Activated CD8-positive, alpha-beta T cell treated with anti-CD3 and anti-CD28 coated beads for 36 hours (primary cell): ENCODE results near the gene TMSB10. TPM values are rescaled to one million over a fixed set of nuclear protein-coding genes. Genes with fewer than 3 reads are reported as not detected.
A peak's percentile ranks its signal among the peaks of the same experiment; 100 is the strongest.
"Not testable (repeated sequence)": the region's sequence is repeated elsewhere in the genome, so short reads cannot be mapped to it uniquely, and the experiment has no call there.

ENCODE experiments used
- ATAC-seq: fragments of 200-7000 bp; cut with Tn5 transposase; one replicate; pipeline ENCODE4 v1.10.0; 2021; ENCODE audit warnings: mild to moderate bottlenecking, moderate library complexity
- CTCF ChIA-PET: fragments of 350-600 bp; sonication (Branson Sonifier 250); formaldehyde crosslinking; loops from one replicate; lab custom pipeline; 2021; ENCODE audit warnings: antibody characterized with exemption; lab: Charles Lee
- POLR2A ChIA-PET: fragments of 350-600 bp; sonication (Branson Sonifier 250); formaldehyde crosslinking; loops from one replicate; lab custom pipeline; 2021; ENCODE audit warnings: antibody characterized with exemption; lab: Charles Lee
- DNase-seq: peaks from one replicate; pipeline ENCODE4 v3.0.0-alpha.2; 2020
- H3K27ac Mint-ChIP-seq: one replicate; pipeline ENCODE4 v1.8.0; 2021; ENCODE audit warnings: mild to moderate bottlenecking, mixed read lengths
- H3K27me3 Mint-ChIP-seq: one replicate; pipeline ENCODE4 v1.8.0; 2021; ENCODE audit warnings: mixed read lengths
- H3K36me3 Mint-ChIP-seq: one replicate; pipeline ENCODE4 v1.8.0; 2021; ENCODE audit warnings: low read depth, mixed read lengths
- H3K4me1 Mint-ChIP-seq: one replicate; pipeline ENCODE4 v1.8.0; 2021; ENCODE audit warnings: low read depth, mixed read lengths
- H3K4me3 Mint-ChIP-seq: one replicate; pipeline ENCODE4 v1.8.0; 2021; ENCODE audit warnings: mild to moderate bottlenecking, moderate library complexity, mixed read lengths
- H3K9me3 Mint-ChIP-seq: one replicate; pipeline ENCODE4 v1.8.0; 2021; ENCODE audit warnings: mixed read lengths
- intact Hi-C: fragments of 100-400 bp; cut with micrococcal nuclease; formaldehyde crosslinking; loops from one replicate; pipeline ENCODE4 v1.10.0; 2022
- total RNA-seq, 2 experiments: library from RNA; stranded (reverse); gene quantifications; one replicate each; pipeline ENCODE4 v1.2.3, GENCODE V29; 2021
- TF ChIP-seq, protein P1 (sequence below): fragments of 200-600 bp; IDR thresholded peaks from one replicate; pipeline ENCODE4 v1.8.0; 2022; ENCODE audit warnings: antibody characterized with exemption, mild to moderate bottlenecking

The TMSB10 gene
- total RNA-seq, 2 experiments from 2014 or later: 2,035 to 2,060 TPM

- POLR2A ChIA-PET: interaction anchor here (0.9 kb wide), 1 partner anchor 13 kb away, joined by 3 read pairs; no protein-coding TSS in a partner anchor
- CTCF ChIA-PET: interaction anchor here (0.6 to 1.9 kb wide), 13 partner anchors 12 to 339 kb away, joined by 3 to 7 read pairs (median 4); partner anchors contain the start of gene TRABD2A
- Mint-ChIP-seq H3K27me3 (no peaks in the 10 kb centered on the region), H3K27ac (peak overlapping the region; percentile 84), H3K4me1 (peaks cover 80% of the 10 kb centered on the region), H3K4me3 (no peak overlapping the region), H3K36me3 (peaks cover 59% of the 10 kb centered on the region), H3K9me3 (peaks cover 2% of the 10 kb centered on the region)
- DNase-seq: no peak
- peak; percentile 50 for ATAC-seq
- TF ChIP-seq, protein P1, sequence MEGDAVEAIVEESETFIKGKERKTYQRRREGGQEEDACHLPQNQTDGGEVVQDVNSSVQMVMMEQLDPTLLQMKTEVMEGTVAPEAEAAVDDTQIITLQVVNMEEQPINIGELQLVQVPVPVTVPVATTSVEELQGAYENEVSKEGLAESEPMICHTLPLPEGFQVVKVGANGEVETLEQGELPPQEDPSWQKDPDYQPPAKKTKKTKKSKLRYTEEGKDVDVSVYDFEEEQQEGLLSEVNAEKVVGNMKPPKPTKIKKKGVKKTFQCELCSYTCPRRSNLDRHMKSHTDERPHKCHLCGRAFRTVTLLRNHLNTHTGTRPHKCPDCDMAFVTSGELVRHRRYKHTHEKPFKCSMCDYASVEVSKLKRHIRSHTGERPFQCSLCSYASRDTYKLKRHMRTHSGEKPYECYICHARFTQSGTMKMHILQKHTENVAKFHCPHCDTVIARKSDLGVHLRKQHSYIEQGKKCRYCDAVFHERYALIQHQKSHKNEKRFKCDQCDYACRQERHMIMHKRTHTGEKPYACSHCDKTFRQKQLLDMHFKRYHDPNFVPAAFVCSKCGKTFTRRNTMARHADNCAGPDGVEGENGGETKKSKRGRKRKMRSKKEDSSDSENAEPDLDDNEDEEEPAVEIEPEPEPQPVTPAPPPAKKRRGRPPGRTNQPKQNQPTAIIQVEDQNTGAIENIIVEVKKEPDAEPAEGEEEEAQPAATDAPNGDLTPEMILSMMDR: peak; percentile 56
- intact Hi-C loops: loop anchor here (5.0 kb wide), 1 partner anchor 368 kb away; no protein-coding TSS in a partner anchor
Measured at GRCh38 chr2:84865181-84865783, 40.2 kb upstream of the TMSB10 start.

- intact Hi-C loops: loop anchor here (5.0 kb wide), 1 partner anchor 369 kb away; no protein-coding TSS in a partner anchor
- ChIA-PET POLR2A (no interaction called here), CTCF (interaction anchor here (0.6 to 2.5 kb wide), 6 partner anchors 11 to 339 kb away, joined by 3 to 8 read pairs (median 6); partner anchors contain the start of gene TRABD2A)
- DNase-seq: no peak
- Mint-ChIP-seq H3K27me3 (no peaks in the 10 kb centered on the region), H3K4me1 (peaks cover 81% of the 10 kb centered on the region), H3K36me3 (peaks cover 62% of the 10 kb centered on the region), H3K27ac (peak overlapping the region; percentile 69), H3K9me3 (peaks cover 2% of the 10 kb centered on the region), H3K4me3 (no peak overlapping the region)
- no peak for ATAC-seq
- TF ChIP-seq, protein P1: no peak
Measured at GRCh38 chr2:84866122-84866521, 39.3 kb upstream of the TMSB10 start.

DNA sequence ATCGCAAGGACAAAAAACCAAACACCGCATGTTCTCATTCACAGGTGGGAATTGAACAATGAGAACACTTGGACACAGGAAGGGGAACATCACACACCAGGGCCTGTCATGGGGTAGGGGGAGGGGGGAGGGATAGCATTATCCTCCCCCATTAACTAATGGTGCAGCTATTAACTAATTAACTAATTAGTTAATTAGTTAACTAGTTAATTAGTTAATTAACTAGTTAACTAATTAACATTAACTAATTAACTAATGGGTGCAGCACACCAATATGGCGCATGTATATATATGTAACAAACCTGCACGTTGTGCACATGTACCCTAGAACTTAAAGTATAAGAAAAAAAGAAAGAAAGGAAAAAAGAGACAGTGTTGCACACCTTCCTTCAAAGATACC is 37.1 kb upstream of the TMSB10 start:
- not testable (repeated sequence) for ATAC-seq, H3K27me3 Mint-ChIP-seq, H3K4me3 Mint-ChIP-seq, DNase-seq, H3K9me3 Mint-ChIP-seq, H3K27ac Mint-ChIP-seq
- H3K36me3 Mint-ChIP-seq: peaks cover 60% of the 10 kb centered on the region
- POLR2A ChIA-PET: interaction anchor here (1.0 kb wide), 1 partner anchor 70 kb away, joined by 3 read pairs; no protein-coding TSS in a partner anchor
- CTCF ChIA-PET: interaction anchor here (0.9 to 2.5 kb wide), 4 partner anchors 8 to 127 kb away, joined by 3 to 8 read pairs (median 3); no protein-coding TSS in a partner anchor
- peaks cover 74% of the 10 kb centered on the region for H3K4me1 Mint-ChIP-seq
- intact Hi-C loops: loop anchor here (5.0 kb wide), 1 partner anchor 371 kb away; no protein-coding TSS in a partner anchor

DNA sequence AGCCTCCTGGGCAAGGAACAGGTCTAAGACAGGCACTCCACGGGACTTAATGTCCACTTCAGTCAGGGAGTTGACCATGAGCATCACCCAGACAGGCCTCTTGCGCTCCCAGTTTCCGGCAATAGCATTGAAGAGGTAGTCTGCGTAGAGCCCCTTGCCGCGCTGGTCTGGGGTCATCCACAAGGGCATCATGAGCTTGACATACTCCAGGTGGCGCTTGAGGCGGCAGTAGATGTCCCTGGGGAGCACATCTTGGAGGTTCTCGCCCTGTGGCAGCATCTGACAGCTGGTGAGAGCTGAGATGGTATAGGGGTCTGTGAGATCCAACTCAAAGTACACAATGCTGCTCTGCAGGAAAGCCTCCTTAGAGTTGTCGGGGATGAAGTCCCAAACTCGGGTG is 35.1 kb upstream of the TMSB10 start:
- ATAC-seq: no peak
- Mint-ChIP-seq H3K36me3 (peaks cover 68% of the 10 kb centered on the region), H3K4me3 (no peak overlapping the region)

GRCh38 chr2:84872691-84873090 is 32.8 kb upstream of the TMSB10 start:
- POLR2A ChIA-PET: interaction anchor here (0.7 to 1.6 kb wide), 3 partner anchors 11 to 26 kb away, joined by 3 to 5 read pairs (median 4); no protein-coding TSS in a partner anchor

More for the DNA sequence above, 35.1 kb upstream of the TMSB10 start:
- intact Hi-C loops: no loop called here
- peaks cover 4% of the 10 kb centered on the region for H3K9me3 Mint-ChIP-seq
- ChIA-PET CTCF (interaction anchor here (1.1 to 3.4 kb wide), 6 partner anchors 8 to 56 kb away, joined by 3 to 20 read pairs (median 5); partner anchors contain the start of gene TRABD2A), POLR2A (interaction anchor here (0.8 to 2.3 kb wide), 13 partner anchors 9 to 102 kb away, joined by 3 to 9 read pairs (median 5); partner anchors contain the start of gene TRABD2A)
- H3K4me1 Mint-ChIP-seq: peaks cover 77% of the 10 kb centered on the region
- DNase-seq: no peak
- peak overlapping the region; percentile 37 for H3K27ac Mint-ChIP-seq
- TF ChIP-seq, protein P1: no peak
- H3K27me3 Mint-ChIP-seq: no peaks in the 10 kb centered on the region

More at GRCh38 chr2:84872691-84873090, 32.8 kb upstream of the TMSB10 start:
- H3K27me3 Mint-ChIP-seq, ATAC-seq, intact Hi-C loops, H3K9me3 Mint-ChIP-seq, DNase-seq, H3K4me3 Mint-ChIP-seq: not testable (repeated sequence)
- Mint-ChIP-seq H3K4me1 (peaks cover 77% of the 10 kb centered on the region), H3K27ac (peak overlapping the region; percentile 94), H3K36me3 (peaks cover 72% of the 10 kb centered on the region)
- CTCF ChIA-PET: interaction anchor here (3.3 kb wide), 1 partner anchor 53 kb away, joined by 20 read pairs; no protein-coding TSS in a partner anchor
